Left cardiac atrium (tissue), 4 donors: ENCODE results near the gene LRRK1. TPM values are rescaled to one million over a fixed set of nuclear protein-coding genes. Genes with fewer than 3 reads are reported as not detected.
A peak's percentile ranks its signal among the peaks of the same experiment; 100 is the strongest.

Source experiments
- ATAC-seq, 2 donors: fragments of 200-7000 bp; cut with Tn5 transposase; one replicate each; pipeline ENCODE4 v1.9.1; 2020; ENCODE audit warnings: mild to moderate bottlenecking in 2 of 2, moderate library complexity in 2 of 2
- DNase-seq: peaks from one replicate; pipeline ENCODE4 v3.0.0-alpha.2; 2020
- intact Hi-C, 2 donors: fragments of 100-400 bp; cut with DNase I; formaldehyde crosslinking; loops; one replicate each; pipeline versions ENCODE4 v1.14.1 to v1.15.1; 2022 to 2023
- long read RNA-seq: library from polyadenylated mRNA; unstranded; transcript quantifications from one replicate; pipeline ENCODE4 v2.0.0, GENCODE V29; 2021
- total RNA-seq, 2 donors: library from RNA; stranded (reverse); fragmentation: NEBNext Ultra II Directional; extraction: Animal tissue kit (Norgen Biotek cat#: 25700); gene quantifications; one replicate each; pipeline ENCODE4 v1.2.1, GENCODE V29; 2021
- donor health status: DM: no; HTN: yes; CAD: no.
- donor health status: DM: no; HTN: yes; CAD: no; lungs with severe emphysema.
- donor health status: DM: yes; HTN: yes; CAD: no.
- donor health status: Dilated cardiomyopathy.

The LRRK1 gene, protein sequence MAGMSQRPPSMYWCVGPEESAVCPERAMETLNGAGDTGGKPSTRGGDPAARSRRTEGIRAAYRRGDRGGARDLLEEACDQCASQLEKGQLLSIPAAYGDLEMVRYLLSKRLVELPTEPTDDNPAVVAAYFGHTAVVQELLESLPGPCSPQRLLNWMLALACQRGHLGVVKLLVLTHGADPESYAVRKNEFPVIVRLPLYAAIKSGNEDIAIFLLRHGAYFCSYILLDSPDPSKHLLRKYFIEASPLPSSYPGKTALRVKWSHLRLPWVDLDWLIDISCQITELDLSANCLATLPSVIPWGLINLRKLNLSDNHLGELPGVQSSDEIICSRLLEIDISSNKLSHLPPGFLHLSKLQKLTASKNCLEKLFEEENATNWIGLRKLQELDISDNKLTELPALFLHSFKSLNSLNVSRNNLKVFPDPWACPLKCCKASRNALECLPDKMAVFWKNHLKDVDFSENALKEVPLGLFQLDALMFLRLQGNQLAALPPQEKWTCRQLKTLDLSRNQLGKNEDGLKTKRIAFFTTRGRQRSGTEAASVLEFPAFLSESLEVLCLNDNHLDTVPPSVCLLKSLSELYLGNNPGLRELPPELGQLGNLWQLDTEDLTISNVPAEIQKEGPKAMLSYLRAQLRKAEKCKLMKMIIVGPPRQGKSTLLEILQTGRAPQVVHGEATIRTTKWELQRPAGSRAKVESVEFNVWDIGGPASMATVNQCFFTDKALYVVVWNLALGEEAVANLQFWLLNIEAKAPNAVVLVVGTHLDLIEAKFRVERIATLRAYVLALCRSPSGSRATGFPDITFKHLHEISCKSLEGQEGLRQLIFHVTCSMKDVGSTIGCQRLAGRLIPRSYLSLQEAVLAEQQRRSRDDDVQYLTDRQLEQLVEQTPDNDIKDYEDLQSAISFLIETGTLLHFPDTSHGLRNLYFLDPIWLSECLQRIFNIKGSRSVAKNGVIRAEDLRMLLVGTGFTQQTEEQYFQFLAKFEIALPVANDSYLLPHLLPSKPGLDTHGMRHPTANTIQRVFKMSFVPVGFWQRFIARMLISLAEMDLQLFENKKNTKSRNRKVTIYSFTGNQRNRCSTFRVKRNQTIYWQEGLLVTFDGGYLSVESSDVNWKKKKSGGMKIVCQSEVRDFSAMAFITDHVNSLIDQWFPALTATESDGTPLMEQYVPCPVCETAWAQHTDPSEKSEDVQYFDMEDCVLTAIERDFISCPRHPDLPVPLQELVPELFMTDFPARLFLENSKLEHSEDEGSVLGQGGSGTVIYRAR (N-terminal part only)
- 1 to 10 TPM; 5.2 to 9.1 TPM for total RNA-seq
- long read RNA-seq, partial matches to known transcripts, result 2 of 2 reads
- long read RNA-seq, other reads (novel, unspliced or antisense), result 0 of 2 reads

DNA sequence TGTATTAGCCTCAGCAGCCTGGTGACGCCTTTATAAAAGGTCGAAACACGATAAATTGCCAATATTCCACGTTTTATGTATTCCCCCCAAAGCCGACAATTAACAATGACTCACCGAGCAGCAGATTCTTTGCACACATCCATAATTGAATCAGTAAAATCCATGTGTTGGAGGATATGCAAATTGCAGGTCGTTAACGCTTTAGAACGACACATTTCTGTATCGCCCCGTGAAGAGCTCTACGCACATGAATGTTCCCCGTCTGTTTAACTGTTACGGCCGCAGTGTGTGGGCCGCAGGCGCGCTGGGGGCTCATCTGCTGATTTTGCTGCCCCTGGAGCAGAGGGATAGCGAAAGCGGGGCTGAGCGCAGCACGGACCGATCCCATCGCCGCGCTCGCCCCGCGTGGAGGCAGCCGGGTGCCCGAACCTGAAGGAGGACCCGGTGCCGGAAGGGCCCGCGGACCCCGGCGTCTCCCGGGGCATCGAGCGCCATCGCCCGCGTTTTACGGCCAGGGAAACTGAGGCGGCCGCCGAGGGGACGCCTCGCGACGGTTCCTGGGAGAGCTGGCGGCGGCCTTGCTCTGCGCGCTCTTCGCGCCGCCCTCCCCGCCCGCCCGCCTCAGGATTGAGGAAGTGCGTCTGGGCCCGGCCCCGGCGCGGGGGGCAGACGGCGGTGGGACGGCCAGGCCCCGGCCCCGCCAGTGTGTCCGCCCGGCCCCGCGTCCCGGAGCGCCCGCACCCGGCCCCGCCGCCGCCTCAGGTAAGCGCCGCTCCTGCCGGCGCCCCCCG is at the start of gene LRRK1:
LRRK1 (plus strand) TSS at position 668 of the 791 bp plus-strand sequence. CDS start 5,276 bp downstream, outside the sequence.
- peak; percentile 54 for DNase-seq
- intact Hi-C loops, result loop anchor here (1.0 to 10.0 kb wide), 3 partner anchors 83 to 346 kb away; no protein-coding TSS in a partner anchor
- ATAC-seq, result peak; percentile 64 to 76

DNA sequence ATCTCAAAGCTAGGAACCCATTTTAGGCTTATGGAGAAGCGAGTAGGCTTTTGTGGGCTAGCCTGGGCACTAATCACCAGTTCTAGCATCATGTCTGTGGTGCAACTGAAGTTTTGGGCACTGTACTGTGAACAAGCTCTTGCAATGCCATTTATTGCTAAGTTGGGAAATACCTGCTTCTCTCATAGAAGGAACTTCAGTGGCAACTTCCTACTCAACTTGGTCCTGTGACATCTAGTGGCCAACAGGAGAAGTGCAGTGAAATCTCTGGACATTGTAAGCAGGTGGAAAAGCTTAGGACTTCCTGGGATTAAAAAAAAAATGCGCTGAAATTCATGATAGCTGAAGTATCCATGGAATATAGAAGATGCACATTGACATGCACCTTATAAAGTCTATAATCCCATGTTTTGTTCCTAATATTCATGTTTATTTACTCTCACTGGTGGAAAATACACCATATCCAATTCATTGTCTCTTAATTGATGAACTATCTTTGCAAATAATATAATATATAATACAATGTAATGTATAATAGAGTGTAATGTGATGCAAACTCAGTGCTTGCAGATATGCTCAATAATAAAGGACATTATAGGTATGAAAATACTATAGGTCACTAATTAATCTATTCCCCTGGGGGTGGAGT is 46.0 kb upstream of the LRRK1 start:
- ATAC-seq (peak; percentile 70 to 86), DNase-seq (peak; percentile 44)
- intact Hi-C loops, result loop anchor here in 1 of 2 donors (5.0 to 10.0 kb wide), 2 partner anchors 62 to 241 kb away; no protein-coding TSS in a partner anchor

DNA sequence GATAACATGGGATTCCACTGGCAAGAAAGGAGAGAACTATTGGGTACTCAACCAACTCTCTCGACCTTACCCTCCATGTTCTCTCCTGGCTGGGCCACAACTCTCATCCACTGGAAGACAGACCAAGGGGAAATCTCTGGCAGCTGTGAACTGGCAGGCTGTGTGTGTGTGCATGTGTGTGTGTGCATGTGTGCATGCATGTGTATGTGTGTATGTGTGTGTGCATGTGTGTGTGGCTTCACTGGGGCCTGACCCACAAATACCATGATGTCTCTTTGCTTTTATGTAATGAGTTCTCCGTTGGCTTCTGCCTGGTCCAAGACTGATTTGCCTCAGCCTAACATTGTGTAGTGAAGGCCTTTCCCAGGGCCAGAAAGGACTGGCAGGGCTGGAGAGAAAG is 43.7 kb upstream of the LRRK1 start:
- DNase-seq (no peak), ATAC-seq (no peak)
- intact Hi-C loops, result loop anchor here (2.0 to 10.0 kb wide), 2 partner anchors 59 to 249 kb away; no protein-coding TSS in a partner anchor

DNA sequence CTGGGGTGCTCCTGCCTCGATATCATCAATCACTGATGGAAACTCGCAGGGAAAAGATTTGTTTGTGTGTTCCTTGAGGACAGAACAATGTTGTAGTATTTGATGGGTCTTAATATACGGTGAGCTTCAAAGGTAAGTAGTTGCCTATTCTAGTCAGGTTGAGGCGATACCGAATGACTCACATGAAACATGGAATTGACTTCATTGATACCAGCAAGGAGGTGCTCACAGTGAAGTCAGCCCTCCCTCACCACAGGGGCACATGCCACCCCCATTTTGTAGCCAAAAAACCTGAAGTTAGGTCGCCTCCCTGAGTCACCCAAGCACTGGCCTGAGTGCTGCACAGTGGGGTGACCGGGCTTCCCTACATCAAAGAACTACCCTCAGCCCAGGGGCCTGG is 43.2 kb upstream of the LRRK1 start:
- intact Hi-C loops, result loop anchor here (2.0 to 10.0 kb wide), 2 partner anchors 59 to 249 kb away; no protein-coding TSS in a partner anchor
- DNase-seq (no peak), ATAC-seq (no peak)

DNA sequence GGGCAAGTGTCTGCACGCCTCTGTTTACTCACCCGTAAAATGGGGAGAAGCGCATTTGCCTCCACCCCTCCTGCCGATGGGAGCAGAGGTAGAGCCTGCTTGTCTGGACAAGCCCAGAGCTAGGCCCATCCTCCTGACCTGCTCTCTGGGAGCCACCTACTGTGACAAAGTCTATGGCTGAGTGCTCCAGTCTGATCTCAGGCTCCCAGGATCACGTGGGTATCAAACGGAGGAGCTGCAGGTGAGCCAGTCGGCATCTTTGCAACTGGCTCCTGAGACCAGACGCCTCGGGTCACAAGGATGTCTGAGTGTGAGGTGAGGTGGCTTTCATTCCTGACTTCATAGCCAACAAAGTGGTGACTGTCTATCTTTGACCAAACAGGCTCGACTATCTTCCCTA is 41.6 kb upstream of the LRRK1 start:
- intact Hi-C loops, result loop anchor here in 1 of 2 donors (10.0 kb wide), 1 partner anchor 57 kb away; no protein-coding TSS in a partner anchor
- no peak for DNase-seq
- ATAC-seq, result no peak

DNA sequence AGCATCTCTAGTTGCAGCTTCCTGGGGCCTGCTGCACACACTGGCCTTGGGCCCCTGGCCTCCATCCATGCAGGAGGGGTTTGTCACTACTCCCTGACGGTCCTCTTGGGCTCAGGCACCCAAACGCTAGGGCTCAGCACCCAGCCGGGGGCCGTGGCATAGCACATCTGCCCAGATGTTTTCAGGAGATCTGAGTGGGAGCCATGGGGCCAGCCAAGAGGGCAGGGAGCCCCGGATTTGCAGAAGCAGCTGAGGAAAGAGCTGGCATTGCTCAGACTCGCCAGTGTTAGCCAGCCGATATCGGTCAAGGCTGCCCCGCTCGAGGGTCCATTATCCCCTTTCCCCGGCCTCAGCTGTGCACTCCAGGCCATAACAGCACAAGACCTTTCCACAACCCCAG is 41.0 kb upstream of the LRRK1 start:
- no peak for DNase-seq
- ATAC-seq, result no peak
- intact Hi-C loops, result loop anchor here in 1 of 2 donors (10.0 kb wide), 1 partner anchor 57 kb away; no protein-coding TSS in a partner anchor

DNA sequence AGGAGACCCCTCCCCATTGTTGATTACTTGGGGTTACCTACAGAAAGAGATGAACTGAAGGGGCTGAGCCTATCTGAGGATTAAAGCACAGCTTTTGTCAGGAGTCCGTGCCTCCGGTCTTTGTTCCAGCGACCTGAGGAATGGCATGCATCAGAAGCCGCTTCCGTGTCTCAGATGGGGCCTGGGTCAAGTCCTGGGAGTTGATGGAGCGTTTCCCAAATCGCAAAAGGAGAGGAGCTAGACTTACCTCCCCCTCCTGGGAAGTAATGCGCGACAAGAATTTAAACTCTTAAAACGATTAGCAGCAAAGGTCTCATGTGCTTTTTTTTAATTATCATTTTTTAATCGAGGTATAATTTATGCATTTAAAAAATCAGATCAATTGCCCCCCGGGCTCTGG is 40.5 kb upstream of the LRRK1 start:
- intact Hi-C loops, result loop anchor here in 1 of 2 donors (10.0 kb wide), 1 partner anchor 56 kb away; no protein-coding TSS in a partner anchor
- DNase-seq (no peak), ATAC-seq (no peak)

DNA sequence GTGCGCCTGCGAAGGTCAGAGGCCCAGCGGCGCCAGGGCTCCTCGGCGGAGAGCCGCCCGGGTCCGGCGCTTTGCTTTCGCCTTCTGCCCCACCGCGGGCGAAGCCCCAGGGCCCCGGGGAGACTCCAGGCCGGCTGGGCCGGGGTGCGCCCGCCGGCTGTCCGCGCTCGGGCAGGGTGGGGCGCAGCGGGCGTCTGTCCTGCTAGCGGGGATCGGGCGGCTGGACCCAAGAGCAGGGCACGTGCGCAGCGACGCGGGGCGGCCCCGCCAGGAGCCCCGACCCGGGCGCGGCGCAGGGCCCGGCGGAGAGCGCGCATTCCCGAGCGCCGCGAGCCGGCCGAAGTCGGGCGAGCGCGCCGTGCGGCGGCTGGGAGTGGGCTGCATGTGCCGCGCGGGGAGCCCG is 40.1 kb upstream of the LRRK1 start:
- intact Hi-C loops, result loop anchor here in 1 of 2 donors (10.0 kb wide), 1 partner anchor 56 kb away; no protein-coding TSS in a partner anchor
- ATAC-seq, result peak; percentile 13 to 35
- no peak for DNase-seq

DNA sequence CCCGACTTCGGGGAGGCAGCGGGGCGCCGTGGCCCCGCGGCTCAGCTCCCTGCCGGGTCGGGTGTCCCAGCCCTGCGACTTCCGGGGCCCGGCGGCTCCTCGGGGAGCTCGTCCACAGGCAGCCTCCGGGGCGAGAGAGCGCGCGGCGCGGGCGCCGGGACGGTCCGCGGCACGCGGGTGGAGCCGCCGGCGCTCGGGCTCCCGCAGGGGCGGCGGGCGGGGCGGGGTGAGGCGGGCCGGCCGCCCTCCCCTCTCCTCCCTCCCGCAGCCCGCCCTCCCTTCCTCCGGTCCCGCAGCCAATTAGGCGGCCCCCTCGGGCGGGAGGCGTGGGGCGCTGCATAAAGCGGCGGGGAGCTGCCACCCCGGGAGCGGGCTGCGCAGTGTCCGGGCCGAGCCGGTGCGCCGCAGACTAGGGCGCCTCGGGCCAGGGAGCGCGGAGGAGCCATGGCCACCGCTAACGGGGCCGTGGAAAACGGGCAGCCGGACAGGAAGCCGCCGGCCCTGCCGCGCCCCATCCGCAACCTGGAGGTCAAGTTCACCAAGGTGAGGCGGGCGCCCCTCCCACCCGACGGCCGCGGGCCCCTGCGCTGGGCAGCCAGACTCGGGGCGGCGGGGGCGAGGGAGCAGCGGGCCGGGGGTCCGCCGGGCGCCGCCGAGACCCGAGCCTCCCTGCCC is 39.6 kb upstream of the LRRK1 start, which contains the start of gene ALDH1A3:
ALDH1A3 (plus strand) TSS at position 368 of the 675 bp plus-strand sequence; CDS start at position 445, 77 bp downstream.
- DNase-seq (peak; percentile 69), ATAC-seq (peak; percentile 75 to 87)
- intact Hi-C loops, result loop anchor here in 1 of 2 donors (10.0 kb wide), 1 partner anchor 55 kb away; no protein-coding TSS in a partner anchor

DNA sequence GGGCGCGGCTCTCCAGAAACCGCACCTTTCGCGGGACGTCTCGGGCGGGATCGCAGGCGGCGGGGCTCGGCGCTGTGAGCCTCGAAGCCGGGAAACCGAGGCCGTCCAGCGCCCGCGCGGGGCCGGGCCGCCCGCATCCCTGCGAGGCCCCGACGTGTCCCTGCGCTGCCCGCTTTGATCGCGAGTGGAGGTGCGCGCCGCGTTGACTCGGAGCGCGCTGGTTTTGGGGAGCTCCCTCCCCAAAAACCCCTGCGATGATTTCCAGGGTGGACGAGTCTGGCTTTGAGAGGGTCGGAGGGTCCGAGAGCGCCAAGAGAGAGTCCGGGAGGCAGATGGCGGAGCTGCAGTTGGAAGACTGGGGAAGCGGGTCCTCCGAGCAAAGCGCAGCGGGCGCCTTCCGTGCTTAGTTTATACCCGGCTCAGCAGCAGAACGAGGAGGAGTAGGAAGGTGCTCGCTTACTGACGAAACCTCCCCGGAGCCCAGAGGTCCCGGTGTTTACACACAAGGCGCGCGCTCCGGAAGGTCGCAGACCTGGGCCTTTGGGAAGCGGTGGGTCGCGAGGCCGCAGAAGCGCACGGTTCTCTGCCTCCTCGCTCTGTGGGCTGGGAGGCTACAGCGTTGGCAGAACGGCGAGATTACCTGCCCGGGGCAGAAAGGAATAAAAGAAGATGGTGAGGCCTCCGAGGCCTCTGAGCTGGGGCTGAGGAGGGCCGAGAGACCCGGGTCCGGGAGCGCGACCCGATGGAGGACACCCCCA is 38.8 kb upstream of the LRRK1 start:
- DNase-seq (no peak), ATAC-seq (peak in 1 of 2 donors; percentile 7)
- intact Hi-C loops, result no loop called here

DNA sequence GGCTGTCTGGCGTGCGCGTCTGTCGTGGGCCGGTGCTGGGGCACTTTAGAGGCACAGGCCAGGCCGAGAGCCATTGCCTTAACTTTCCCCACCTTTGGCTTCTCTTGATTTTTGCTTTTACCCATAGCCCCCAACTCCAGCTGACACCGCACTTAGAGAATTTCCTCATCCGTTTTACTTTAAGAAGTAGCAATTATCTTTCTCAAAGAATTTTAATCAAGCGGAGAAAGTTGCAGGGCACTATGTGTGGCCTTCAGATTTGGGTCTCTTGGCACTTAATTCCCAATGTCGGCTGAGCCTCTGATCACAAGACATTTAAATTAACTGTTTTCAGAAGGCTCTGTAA is 38.3 kb upstream of the LRRK1 start:
- ATAC-seq (no peak), DNase-seq (no peak)
- intact Hi-C loops, result no loop called here

DNA sequence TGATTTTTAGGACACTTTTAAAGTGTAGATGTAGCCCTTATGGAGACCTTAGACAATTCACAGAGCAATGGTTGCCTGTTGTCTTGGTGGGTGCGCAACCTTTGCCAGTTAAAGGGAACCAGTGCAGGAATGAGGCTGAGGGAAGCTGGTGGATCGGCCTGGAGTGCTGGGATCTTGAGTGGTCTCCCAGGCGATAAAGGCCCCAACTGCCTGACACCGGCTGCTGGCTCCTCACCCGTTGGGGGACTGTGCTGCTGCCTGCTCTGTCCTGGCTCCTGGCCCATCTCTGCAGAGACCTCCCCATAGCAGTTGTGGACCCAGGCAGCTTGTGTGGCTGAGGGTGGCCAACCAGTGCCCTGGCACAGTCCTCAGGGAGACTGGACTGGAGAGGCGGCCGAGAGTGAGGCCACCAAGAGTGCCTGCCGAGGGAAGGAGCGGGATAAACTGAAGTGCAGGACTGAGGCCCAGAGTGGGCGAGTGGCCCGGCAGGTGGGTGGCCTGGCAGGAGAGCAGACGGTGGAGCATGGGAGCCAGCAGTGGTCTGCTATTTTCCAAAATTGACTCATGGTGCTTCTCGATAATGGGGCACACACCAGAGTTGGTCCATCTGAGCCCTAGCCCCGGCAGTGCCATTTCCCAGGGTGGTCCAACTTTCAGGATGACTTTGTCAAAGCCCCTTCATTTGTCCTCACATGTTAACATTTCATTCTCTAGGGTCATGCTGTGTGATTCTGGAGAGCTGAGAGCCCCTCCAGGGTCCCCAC is 37.4 kb upstream of the LRRK1 start:
- ATAC-seq (no peak), DNase-seq (no peak)
- intact Hi-C loops, result no loop called here

DNA sequence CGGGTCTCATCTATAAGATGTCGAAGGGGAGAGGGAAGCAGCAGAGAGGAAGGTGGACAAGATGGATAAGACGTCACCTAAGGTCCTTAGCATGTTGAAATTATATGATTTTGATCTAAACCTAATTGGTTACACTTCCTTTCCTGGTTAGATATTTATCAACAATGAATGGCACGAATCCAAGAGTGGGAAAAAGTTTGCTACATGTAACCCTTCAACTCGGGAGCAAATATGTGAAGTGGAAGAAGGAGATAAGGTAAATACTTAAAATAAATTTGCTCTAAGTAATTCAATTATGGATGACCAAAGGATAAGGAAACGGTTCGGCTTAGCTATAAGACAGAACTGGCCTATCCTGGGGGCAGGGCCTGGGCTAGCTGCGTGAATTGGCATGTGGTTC is 34.0 kb upstream of the LRRK1 start:
- ATAC-seq (no peak), DNase-seq (no peak)
- intact Hi-C loops, result no loop called here

DNA sequence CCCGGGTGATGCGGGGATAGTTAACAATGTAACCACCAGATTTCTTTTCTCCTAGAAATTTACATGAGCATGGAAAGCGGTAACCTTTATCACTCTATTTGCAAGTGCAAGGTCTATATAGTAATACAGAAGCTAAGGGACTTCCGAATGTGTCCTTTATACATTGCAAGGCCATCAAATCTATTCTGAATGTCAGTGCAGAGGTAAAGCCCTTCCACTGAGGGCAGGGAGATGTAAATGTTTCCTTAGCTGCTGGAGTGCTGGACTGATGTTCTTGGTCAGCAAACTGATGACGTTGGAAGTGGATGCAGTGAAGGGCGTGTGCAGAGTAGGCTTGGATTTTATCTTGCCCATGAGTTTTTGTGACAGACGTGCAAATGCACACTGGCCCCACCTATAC is 33.3 kb upstream of the LRRK1 start:
- intact Hi-C loops, result no loop called here
- DNase-seq, result no peak
- no peak for ATAC-seq

DNA sequence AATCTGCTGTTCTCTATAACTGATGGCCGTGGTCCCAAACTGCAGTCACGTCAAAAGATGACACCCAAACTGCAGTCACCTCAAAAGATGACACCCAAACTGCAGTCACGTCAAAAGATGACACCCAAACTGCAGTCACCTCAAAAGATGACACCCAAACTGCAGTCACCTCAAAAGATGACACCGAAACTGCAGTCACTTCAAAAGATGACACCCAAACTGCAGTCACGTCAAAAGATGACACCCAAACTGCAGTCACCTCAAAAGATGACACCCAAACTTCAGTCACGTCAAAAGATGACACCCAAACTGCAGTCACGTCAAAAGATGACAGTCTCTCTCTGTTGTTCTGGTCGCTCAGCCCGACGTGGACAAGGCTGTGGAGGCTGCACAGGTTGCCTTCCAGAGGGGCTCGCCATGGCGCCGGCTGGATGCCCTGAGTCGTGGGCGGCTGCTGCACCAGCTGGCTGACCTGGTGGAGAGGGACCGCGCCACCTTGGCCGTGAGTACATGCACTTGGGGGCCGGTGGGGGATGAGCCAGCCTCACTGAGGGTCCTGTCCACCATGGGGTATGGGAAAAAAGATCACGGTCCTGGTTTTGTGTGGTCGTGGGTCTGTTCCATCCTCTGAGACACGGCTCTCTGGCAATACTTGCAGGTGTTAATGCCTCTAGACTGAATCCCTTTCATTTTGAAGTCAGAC is 31.8 kb upstream of the LRRK1 start:
- ATAC-seq, result no peak
- intact Hi-C loops, result no loop called here
- DNase-seq, result no peak
